ENCODE data around the gene KRT40. TPM values are rescaled to one million over a fixed set of nuclear protein-coding genes. Genes with fewer than 3 reads are reported as not detected.

Gene KRT40
- polyA plus RNA-seq, 3 donors, result not detected

DNA sequence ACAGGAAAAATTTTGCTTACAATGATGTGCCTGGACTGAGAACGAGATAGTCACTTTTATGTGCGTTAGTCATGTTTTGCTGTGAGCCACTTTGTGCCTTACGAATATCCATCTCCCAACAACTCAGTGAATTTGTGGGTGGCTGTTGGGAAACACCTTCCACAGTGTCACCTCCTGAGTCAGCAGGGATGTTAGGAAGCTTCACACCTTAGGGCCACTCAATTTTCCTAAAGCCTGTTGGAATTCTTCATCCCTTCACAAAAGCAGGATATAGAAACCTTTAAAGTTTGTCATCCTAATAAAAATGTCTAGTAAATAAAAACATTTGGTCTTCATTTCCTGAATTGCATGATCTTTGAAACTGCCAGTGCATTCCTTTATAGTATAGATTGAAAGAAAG, 29.1 kb upstream of the KRT40 start:
- H3K79me2 ChIP-seq (ENCODE audit: insufficient read depth, low read length), result no peaks in the 10 kb centered on the region
- intact Hi-C loops (cut with micrococcal nuclease), result no loop called here
- no peaks in the 10 kb centered on the region for H3K9me3 ChIP-seq (replicated peaks in 1 of 2; ENCODE audit: control insufficient read depth in 1 of 2, insufficient read depth in 1 of 2, low read length in 2 of 2)
- no peaks in the 10 kb centered on the region for H3K36me3 ChIP-seq (replicated peaks in 1 of 2; ENCODE audit: control insufficient read depth in 1 of 2, insufficient read depth in 2 of 2, low read length in 2 of 2)
- H3K4me1 ChIP-seq (ENCODE audit: control insufficient read depth in 1 of 2, insufficient read depth in 2 of 2, low read length in 2 of 2), result no peaks in the 10 kb centered on the region
- no peak overlapping the region for H3K9ac ChIP-seq (ENCODE audit: insufficient read depth, low read length, poor library complexity, severe bottlenecking)
- H3K27ac Mint-ChIP-seq, result no peak overlapping the region
- no peak overlapping the region for H3K4me3 Mint-ChIP-seq
- no peaks in the 10 kb centered on the region for H3K4me1 Mint-ChIP-seq
- peaks cover 0 to 3% (median 3%) of the 10 kb centered on the region in 3 donors for H3K27me3 Mint-ChIP-seq (ENCODE audit: low read depth in 3 of 3)
- WGBS (ENCODE audit: insufficient coverage), result no CpG with 5 or more reads among the region's 3 CpGs
- H3K27me3 ChIP-seq (ENCODE audit: control insufficient read depth in 2 of 2, insufficient read depth in 2 of 2, low read length in 2 of 2), result no peaks in the 10 kb centered on the region
- no peak overlapping the region for H3K4me3 ChIP-seq (replicated peaks in 1 of 3; ENCODE audit: low read depth in 2 of 3, low read length in 3 of 3)
- no peaks in the 10 kb centered on the region for H4K20me1 ChIP-seq (ENCODE audit: insufficient read depth, low read length)
- H3K27ac ChIP-seq (ENCODE audit: low read depth in 1 of 2, low read length in 2 of 2), result no peak overlapping the region
- peaks cover 0 to 2% (median 0%) of the 10 kb centered on the region in 7 donors for H3K9me3 Mint-ChIP-seq
- no peak for DNase-seq
- TF ChIP-seq, protein P1, sequence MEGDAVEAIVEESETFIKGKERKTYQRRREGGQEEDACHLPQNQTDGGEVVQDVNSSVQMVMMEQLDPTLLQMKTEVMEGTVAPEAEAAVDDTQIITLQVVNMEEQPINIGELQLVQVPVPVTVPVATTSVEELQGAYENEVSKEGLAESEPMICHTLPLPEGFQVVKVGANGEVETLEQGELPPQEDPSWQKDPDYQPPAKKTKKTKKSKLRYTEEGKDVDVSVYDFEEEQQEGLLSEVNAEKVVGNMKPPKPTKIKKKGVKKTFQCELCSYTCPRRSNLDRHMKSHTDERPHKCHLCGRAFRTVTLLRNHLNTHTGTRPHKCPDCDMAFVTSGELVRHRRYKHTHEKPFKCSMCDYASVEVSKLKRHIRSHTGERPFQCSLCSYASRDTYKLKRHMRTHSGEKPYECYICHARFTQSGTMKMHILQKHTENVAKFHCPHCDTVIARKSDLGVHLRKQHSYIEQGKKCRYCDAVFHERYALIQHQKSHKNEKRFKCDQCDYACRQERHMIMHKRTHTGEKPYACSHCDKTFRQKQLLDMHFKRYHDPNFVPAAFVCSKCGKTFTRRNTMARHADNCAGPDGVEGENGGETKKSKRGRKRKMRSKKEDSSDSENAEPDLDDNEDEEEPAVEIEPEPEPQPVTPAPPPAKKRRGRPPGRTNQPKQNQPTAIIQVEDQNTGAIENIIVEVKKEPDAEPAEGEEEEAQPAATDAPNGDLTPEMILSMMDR (IDR thresholded peaks at IDR 0.05), result no peak
- H3K36me3 Mint-ChIP-seq, result no peaks in the 10 kb centered on the region
- no peak overlapping the region for H2AFZ ChIP-seq (ENCODE audit: insufficient read depth, low read depth, low read length, poor library complexity, severe bottlenecking)
- no peak overlapping the region for H3K4me2 ChIP-seq (replicated peaks; ENCODE audit: extremely low read depth, low read length, poor library complexity, severe bottlenecking)

DNA sequence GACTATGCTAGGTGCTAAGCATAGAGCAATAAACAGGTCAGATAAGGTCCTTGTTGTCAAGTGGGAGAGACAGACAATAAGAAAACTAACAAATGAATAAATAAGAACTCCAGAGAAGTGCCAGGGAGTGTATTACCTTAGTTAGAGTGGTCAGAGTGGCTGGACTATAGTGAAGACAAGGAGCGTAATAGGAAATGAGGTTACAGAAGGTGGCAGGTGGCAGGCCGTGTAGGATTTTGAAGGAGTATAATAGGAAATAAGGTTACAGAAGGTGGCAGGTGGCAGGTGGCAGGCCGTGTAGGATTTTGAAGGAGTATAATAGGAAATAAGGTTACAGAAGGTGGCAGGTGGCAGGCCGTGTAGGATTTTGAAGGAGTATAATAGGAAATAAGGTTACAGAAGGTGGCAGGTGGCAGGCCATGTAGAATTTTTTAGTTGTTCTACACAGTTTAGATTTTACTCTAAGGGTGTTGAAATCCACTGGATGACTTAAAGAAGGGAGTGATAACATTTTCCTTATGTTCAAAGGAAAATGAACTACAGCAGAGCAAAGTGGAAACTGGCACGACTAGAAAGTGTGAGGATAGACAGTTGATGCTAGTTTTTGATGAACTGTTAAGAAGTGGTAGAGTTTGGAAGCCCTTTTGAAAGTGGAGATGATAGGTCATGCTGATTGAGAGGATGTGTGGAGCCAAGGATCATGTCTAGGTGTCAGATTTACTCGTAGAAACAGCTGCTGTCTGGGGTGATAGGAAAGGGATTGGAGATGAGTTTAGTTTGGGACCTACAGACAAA, 28.4 kb upstream of the KRT40 start:
- no peaks in the 10 kb centered on the region for H3K36me3 ChIP-seq (replicated peaks in 1 of 2; ENCODE audit: control insufficient read depth in 1 of 2, insufficient read depth in 2 of 2, low read length in 2 of 2)
- Mint-ChIP-seq H3K4me3 (no peak overlapping the region), H3K27me3 (ENCODE audit: low read depth in 3 of 3) (peaks cover 0 to 3% (median 3%) of the 10 kb centered on the region in 3 donors), H3K9me3 (peaks cover 0 to 2% (median 0%) of the 10 kb centered on the region in 7 donors), H3K27ac (no peak overlapping the region), H3K4me1 (no peaks in the 10 kb centered on the region), H3K36me3 (no peaks in the 10 kb centered on the region)
- H3K4me3 ChIP-seq (replicated peaks in 1 of 3; ENCODE audit: low read depth in 2 of 3, low read length in 3 of 3), result no peak overlapping the region
- H3K9ac ChIP-seq (ENCODE audit: insufficient read depth, low read length, poor library complexity, severe bottlenecking), result no peak overlapping the region
- no peaks in the 10 kb centered on the region for H3K27me3 ChIP-seq (ENCODE audit: control insufficient read depth in 2 of 2, insufficient read depth in 2 of 2, low read length in 2 of 2)
- no peak overlapping the region for H2AFZ ChIP-seq (ENCODE audit: insufficient read depth, low read depth, low read length, poor library complexity, severe bottlenecking)
- WGBS (ENCODE audit: insufficient coverage), result 83% methylated on average over 6 of the region's 6 CpGs
- no peak overlapping the region for H3K4me2 ChIP-seq (replicated peaks; ENCODE audit: extremely low read depth, low read length, poor library complexity, severe bottlenecking)
- no peaks in the 10 kb centered on the region for H3K9me3 ChIP-seq (replicated peaks in 1 of 2; ENCODE audit: control insufficient read depth in 1 of 2, insufficient read depth in 1 of 2, low read length in 2 of 2)
- TF ChIP-seq, protein P1 (IDR thresholded peaks at IDR 0.05), result no peak
- H3K79me2 ChIP-seq (ENCODE audit: insufficient read depth, low read length), result no peaks in the 10 kb centered on the region
- H3K4me1 ChIP-seq (ENCODE audit: control insufficient read depth in 1 of 2, insufficient read depth in 2 of 2, low read length in 2 of 2), result no peaks in the 10 kb centered on the region
- intact Hi-C loops (cut with micrococcal nuclease), result no loop called here
- no peak overlapping the region for H3K27ac ChIP-seq (ENCODE audit: low read depth in 1 of 2, low read length in 2 of 2)
- no peaks in the 10 kb centered on the region for H4K20me1 ChIP-seq (ENCODE audit: insufficient read depth, low read length)
- DNase-seq, result no peak
